COLO829 (cell line): Measurements from ENCODE around the gene TARM1.

Experiments used
- DNase-seq: peaks from one replicate; pipeline ENCODE4 v3.0.0; 2012; ENCODE audit warnings: low spot score

The TARM1 gene

GRCh38 chr19:54081032-54081431 lies at the start of gene TARM1:
TSS of gene TARM1 (minus strand) at chr19:54081365. CDS start at chr19:54081340, 25 bp downstream.
- DNase-seq, result no peak

GRCh38 chr19:54129617-54129996 lies 48.4 kb upstream of the TARM1 start:
- no peak for DNase-seq

GRCh38 chr19:54128796-54129616 lies 47.8 kb upstream of the TARM1 start:
- DNase-seq, result no peak

GRCh38 chr19:54128441-54128725 lies 47.2 kb upstream of the TARM1 start:
- no peak for DNase-seq

- no peak for DNase-seq
These were observed 46.7 kb upstream of the TARM1 start for GRCh38 chr19:54127688-54128440.

GRCh38 chr19:54125713-54126112 lies 44.5 kb upstream of the TARM1 start:
- DNase-seq, result no peak

- no peak for DNase-seq
These were observed 43.2 kb upstream of the TARM1 start for GRCh38 chr19:54124393-54124792.

GRCh38 chr19:54123682-54124081 lies 42.5 kb upstream of the TARM1 start:
- no peak for DNase-seq

- DNase-seq, result no peak
These were observed 40.1 kb upstream of the TARM1 start for GRCh38 chr19:54121259-54121658.

- peak; percentile 99 for DNase-seq
These were observed 34.2 kb upstream of the TARM1 start, which contains the start of the genes PRPF31 and TFPT for GRCh38 chr19:54115109-54116063. TSS of gene PRPF31 (plus strand) at chr19:54115754. CDS start at chr19:54118279, 2,525 bp downstream. TSS of gene TFPT (minus strand) at chr19:54115657. CDS start at chr19:54115269, 388 bp downstream.

- peak; percentile 67 for DNase-seq
These were observed 33.4 kb upstream of the TARM1 start for GRCh38 chr19:54114340-54115108.

- no peak for DNase-seq
These were observed 28.5 kb upstream of the TARM1 start for GRCh38 chr19:54109651-54110050.

GRCh38 chr19:54108496-54108895 lies 27.3 kb upstream of the TARM1 start:
- DNase-seq, result no peak

GRCh38 chr19:54107876-54108490 lies 26.8 kb upstream of the TARM1 start:
- DNase-seq, result no peak

- DNase-seq, result no peak
These were observed 25.6 kb upstream of the TARM1 start for GRCh38 chr19:54106716-54107115.

- DNase-seq, result no peak
These were observed 24.6 kb upstream of the TARM1 start for GRCh38 chr19:54105796-54106195.

GRCh38 chr19:54104998-54105715 lies 24.0 kb upstream of the TARM1 start:
- no peak for DNase-seq

GRCh38 chr19:54102421-54103169 lies 21.4 kb upstream of the TARM1 start, which contains the start of gene NDUFA3:
TSS of gene NDUFA3 (plus strand) at chr19:54102855. CDS start at chr19:54102879, 24 bp downstream.
- peak; percentile 99 for DNase-seq

GRCh38 chr19:54100561-54100960 lies 19.4 kb upstream of the TARM1 start, which contains the start of gene OSCAR:
TSS of gene OSCAR (minus strand) at chr19:54100803. CDS start at chr19:54100792, 11 bp downstream.
- DNase-seq, result no peak
